Breast epithelium (tissue), 3 donors: Measurements from ENCODE around the gene DSE.

Experiments used
- POLR2AphosphoS5 ChIP-seq, 3 donors: sonication (generic); formaldehyde crosslinking; IDR thresholded peaks; one replicate each; pipeline ENCODE4 v1.6.1; 2017; ENCODE audit warnings: antibody characterized with exemption in 3 of 3
- TF ChIP-seq, protein P1 (sequence below), 3 donors: fragments of 450-650 bp; IDR thresholded peaks; one replicate each; pipeline ENCODE4 v1.5.1; 2016 to 2017; ENCODE audit warnings: antibody characterized with exemption in 3 of 3, mild to moderate bottlenecking in 3 of 3, moderate library complexity in 3 of 3

DNA sequence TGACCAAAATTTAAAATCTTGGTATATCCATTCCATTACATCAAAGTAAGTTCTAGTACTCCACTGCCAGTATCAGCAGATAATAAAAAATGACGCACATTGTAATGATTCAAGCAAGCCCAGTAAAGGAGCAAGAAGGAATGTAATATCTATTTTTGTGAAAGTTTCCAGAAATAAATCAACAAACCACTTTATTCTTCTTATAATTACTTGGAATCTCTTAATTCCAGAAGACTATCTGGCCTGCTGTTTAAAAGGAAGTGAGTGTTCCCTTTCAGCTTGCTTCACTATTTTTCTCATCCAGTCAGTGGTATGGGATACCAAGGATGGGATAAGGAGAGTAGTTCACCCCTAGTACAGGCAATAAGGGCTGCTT, 42.2 kb upstream of the DSE start:
- TF ChIP-seq, protein P1, sequence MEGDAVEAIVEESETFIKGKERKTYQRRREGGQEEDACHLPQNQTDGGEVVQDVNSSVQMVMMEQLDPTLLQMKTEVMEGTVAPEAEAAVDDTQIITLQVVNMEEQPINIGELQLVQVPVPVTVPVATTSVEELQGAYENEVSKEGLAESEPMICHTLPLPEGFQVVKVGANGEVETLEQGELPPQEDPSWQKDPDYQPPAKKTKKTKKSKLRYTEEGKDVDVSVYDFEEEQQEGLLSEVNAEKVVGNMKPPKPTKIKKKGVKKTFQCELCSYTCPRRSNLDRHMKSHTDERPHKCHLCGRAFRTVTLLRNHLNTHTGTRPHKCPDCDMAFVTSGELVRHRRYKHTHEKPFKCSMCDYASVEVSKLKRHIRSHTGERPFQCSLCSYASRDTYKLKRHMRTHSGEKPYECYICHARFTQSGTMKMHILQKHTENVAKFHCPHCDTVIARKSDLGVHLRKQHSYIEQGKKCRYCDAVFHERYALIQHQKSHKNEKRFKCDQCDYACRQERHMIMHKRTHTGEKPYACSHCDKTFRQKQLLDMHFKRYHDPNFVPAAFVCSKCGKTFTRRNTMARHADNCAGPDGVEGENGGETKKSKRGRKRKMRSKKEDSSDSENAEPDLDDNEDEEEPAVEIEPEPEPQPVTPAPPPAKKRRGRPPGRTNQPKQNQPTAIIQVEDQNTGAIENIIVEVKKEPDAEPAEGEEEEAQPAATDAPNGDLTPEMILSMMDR (IDR thresholded peaks at IDR 0.05), result no peak
- TF ChIP-seq POLR2AphosphoS5 (IDR thresholded peaks at IDR 0.05), result no peak
